Ovary (tissue), 3 donors: Measurements from ENCODE around the gene LOXHD1.

Source experiments
- EP300 ChIP-seq: sonication (generic); formaldehyde crosslinking; IDR thresholded peaks from one replicate; pipeline ENCODE4 v1.6.1; 2017; ENCODE audit warnings: antibody characterized with exemption
- TF ChIP-seq, protein P1 (sequence below), 3 donors: fragments of 450-650 bp in 2 of 3; fragments of 200-600 bp in 1 of 3; IDR thresholded peaks; one replicate each; pipeline versions ENCODE4 v1.5.1 to v1.8.0; 2016 to 2022; ENCODE audit warnings: antibody characterized with exemption in 3 of 3, mild to moderate bottlenecking in 1 of 3
- donor health status: DM: no; HTN: no; CAD: no.

DNA sequence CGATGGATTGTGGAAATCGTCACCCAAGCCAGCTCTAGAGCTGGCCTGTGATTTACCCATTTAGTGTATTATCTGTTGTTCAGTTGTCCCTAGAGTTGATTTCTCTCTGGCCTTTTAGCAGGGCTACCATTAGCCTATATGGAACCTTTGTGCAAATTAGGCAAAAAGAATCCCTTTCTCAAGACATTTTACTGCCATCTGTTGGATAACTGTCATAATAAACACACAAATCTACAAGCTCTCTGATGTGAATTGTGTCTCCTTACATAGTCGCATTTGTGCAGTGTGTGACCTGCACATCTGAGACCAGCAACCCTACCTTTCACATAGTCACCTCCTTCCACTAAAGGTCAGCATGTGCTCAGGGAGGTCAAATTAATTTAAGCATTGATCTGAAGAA is 34.0 kb downstream of the LOXHD1 start:
- TF ChIP-seq, protein P1, sequence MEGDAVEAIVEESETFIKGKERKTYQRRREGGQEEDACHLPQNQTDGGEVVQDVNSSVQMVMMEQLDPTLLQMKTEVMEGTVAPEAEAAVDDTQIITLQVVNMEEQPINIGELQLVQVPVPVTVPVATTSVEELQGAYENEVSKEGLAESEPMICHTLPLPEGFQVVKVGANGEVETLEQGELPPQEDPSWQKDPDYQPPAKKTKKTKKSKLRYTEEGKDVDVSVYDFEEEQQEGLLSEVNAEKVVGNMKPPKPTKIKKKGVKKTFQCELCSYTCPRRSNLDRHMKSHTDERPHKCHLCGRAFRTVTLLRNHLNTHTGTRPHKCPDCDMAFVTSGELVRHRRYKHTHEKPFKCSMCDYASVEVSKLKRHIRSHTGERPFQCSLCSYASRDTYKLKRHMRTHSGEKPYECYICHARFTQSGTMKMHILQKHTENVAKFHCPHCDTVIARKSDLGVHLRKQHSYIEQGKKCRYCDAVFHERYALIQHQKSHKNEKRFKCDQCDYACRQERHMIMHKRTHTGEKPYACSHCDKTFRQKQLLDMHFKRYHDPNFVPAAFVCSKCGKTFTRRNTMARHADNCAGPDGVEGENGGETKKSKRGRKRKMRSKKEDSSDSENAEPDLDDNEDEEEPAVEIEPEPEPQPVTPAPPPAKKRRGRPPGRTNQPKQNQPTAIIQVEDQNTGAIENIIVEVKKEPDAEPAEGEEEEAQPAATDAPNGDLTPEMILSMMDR (IDR thresholded peaks at IDR 0.05): no peak
- no peak for TF ChIP-seq EP300
